Activated T-helper 1 cell treated with anti-CD3 and anti-CD28 coated beads, Interleukin-12 subunit alpha, Interleukin-12 subunit beta, Interleukin-2, Interleukin-4 antibody, amounts not matched to agents 30 ng/mL and 10 ng/mL and 1 ng/mL, durations not matched to agents 14 hours and 24 hours and 36 hours (primary cell): ENCODE measurements around the gene FUT7. TPM values are rescaled to one million over a fixed set of nuclear protein-coding genes. Genes with fewer than 3 reads are reported as not detected.

ENCODE experiments used
- DNase-seq: peaks from one replicate; pipeline ENCODE4 v3.0.0; 2021; ENCODE audit warnings: low spot score
- H3K27ac Mint-ChIP-seq: one replicate; pipeline ENCODE4 v1.8.0; 2021; ENCODE audit warnings: mild to moderate bottlenecking, mixed read lengths
- H3K27me3 Mint-ChIP-seq: one replicate; pipeline ENCODE4 v1.8.0; 2022; ENCODE audit warnings: mild to moderate bottlenecking, moderate library complexity, mixed read lengths; ENCODE audit not compliant: insufficient read depth
- H3K36me3 Mint-ChIP-seq: one replicate; pipeline ENCODE4 v1.8.0; 2021; ENCODE audit warnings: low read depth, mixed read lengths
- H3K4me1 Mint-ChIP-seq: one replicate; pipeline ENCODE4 v1.8.0; 2021; ENCODE audit warnings: low read depth, mixed read lengths
- H3K4me3 Mint-ChIP-seq: one replicate; pipeline ENCODE4 v1.8.0; 2021; ENCODE audit warnings: mild to moderate bottlenecking, moderate library complexity, mixed read lengths
- H3K9me3 Mint-ChIP-seq: one replicate; pipeline ENCODE4 v1.8.0; 2021; ENCODE audit warnings: mixed read lengths
- intact Hi-C: fragments of 100-400 bp; cut with micrococcal nuclease; formaldehyde crosslinking; loops from one replicate; pipeline ENCODE4 v1.15.1; 2024
- total RNA-seq: library from RNA; stranded (reverse); gene quantifications from 2 replicates; pipeline ENCODE4 v1.2.3, GENCODE V29; 2022

The FUT7 gene
- total RNA-seq, 1 donor from 2014 or later: 0.16 TPM

- Mint-ChIP-seq H3K4me3 (peak overlapping the region; percentile 80), H3K4me1 (peaks cover 30% of the 10 kb centered on the region), H3K36me3 (no peaks in the 10 kb centered on the region), H3K27ac (peak overlapping the region; percentile 67), H3K9me3 (no peaks in the 10 kb centered on the region), H3K27me3 (no peaks in the 10 kb centered on the region)
- peak; percentile 63 for DNase-seq
- intact Hi-C loops: loop anchor here (1.0 to 10.0 kb wide), 6 partner anchors 17 to 544 kb away; partner anchors contain the start of genes C8G, NPDC1, RNF208 and SEC16A
Observed at GRCh38 chr9:137029058-137029936, 2.6 kb downstream of the FUT7 start.

DNA sequence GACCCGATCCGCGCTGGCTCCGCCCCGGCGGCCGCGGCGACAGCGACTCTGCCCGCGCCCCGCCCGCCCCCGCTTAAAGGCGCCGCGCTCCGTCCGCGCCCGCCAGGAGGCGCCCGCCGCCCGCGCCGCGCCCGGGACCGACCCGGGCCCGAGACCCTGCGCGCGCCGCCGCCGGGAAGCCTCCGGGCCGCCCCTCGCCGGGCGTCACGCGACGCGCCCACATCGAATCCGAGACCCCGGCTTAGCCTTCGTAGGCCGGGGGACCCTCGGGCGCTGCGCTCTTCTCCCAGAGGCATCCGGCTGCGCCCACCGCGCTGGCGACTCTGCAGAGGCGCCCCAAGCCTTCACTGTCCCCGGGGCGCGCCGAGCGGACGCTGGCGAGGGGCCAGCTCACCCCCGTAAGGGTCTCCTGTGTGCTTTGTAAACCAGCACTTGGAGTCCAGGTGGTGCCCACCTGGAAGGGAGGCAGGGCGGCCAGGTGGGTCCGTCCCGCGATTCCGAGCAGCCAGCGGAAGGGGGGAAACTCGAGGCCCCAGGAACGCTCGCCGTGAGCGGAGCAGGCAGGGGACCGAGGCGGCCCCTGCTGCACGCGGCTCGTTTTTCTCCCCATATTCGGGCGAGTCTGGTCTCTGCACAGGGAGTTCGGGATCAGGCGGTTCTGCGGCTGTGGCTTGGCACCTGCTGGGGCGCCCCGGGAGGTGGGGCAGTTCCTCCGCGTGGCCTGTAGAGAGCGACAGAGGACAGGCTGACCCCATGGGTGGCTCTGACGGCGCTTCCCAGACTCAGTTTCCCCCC, 3.4 kb downstream of the FUT7 start:
- peak; percentile 69 for DNase-seq
- peak overlapping the region; percentile 58 for H3K27ac Mint-ChIP-seq

DNA sequence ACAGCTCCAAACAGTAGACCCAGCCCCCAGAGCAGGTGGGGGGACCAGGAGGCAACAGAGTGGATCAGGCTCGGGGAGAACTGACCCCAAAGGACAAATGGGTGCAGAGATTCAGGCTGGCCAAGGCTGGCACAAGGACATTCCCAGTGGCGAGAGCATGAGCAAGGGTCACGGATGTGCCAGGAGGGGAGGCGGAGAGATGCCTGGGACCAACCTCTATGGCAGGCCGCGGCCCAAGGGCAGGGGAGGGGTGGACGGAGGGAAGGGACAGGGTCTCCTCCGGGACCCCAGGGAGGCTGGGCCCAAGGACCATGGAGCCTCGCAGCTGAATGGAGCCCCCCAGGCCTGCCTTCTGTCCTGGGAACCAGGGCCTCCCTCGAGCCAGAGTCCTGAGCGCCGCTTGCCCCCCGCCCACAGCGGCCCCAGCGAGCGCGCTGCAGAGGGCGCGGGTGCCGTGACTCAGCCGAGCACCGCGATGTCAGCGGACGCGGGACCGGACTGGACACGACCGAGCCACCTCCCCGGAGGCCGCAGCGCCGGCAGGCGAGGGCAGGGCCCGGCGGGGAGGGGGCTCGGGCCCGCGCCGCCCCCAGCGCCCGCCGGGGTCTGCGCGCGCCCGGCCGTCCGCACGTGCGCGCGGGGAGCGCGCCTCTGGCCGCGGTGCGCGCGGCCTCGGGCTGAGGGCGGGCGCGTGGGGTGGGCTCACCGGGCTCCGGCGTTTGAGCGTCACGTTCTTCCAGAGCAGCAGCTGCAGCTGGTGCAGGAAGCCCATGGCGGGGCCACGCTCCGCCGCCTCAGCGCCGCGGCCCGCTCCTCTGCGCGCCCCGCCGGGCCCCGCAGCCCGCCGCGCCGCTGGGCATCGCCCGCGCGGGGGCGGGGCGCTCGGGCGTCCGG, 4.3 kb downstream of the FUT7 start, which contains the start of gene ABCA2:
ABCA2 (minus strand) TSS at position 869 of the 894 bp plus-strand sequence; CDS start at position 772, 97 bp downstream.
- H3K36me3 Mint-ChIP-seq: no peaks in the 10 kb centered on the region
- peaks cover 18% of the 10 kb centered on the region for H3K4me1 Mint-ChIP-seq
- no peaks in the 10 kb centered on the region for H3K9me3 Mint-ChIP-seq
- H3K27me3 Mint-ChIP-seq: no peaks in the 10 kb centered on the region
- intact Hi-C loops: loop anchor here (2.0 to 10.0 kb wide), 5 partner anchors 39 to 543 kb away; partner anchors contain the start of genes C8G, RNF208 and SEC16A
- peak within 1 kb of the TSS; percentile 83 for H3K4me3 Mint-ChIP-seq
- no peak for DNase-seq
- H3K27ac Mint-ChIP-seq: peak within 1 kb of the TSS; percentile 58

More for the DNA sequence above, 3.4 kb downstream of the FUT7 start:
- Mint-ChIP-seq H3K27me3 (no peaks in the 10 kb centered on the region), H3K36me3 (no peaks in the 10 kb centered on the region), H3K4me1 (peaks cover 25% of the 10 kb centered on the region), H3K9me3 (no peaks in the 10 kb centered on the region), H3K4me3 (peak overlapping the region; percentile 80)
- intact Hi-C loops: loop anchor here (1.0 to 10.0 kb wide), 6 partner anchors 18 to 544 kb away; partner anchors contain the start of genes C8G, NPDC1, RNF208 and SEC16A

DNA sequence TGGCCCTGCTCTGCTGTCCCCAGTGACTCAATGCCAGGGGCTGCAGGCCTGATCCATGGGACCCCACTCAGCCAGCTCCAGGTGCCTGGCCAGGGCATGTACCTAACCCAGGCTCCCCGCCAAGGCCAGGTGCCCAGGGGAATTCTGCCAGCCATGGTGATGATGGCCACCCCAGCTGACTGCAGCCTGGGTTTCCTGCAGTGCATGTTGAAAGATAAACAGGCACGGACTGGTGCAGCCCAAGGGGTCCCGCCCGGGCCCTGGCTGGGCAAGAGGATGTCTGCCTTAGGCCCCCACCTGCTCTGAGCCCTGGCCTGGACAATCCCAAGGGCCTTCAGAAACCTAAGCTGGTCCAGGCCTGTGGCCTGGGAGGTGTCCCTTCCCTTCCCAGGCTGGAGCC, 5.1 kb downstream of the FUT7 start:
- intact Hi-C loops: loop anchor here (5.0 to 10.0 kb wide), 4 partner anchors 80 to 542 kb away; partner anchors contain the start of genes C8G, RNF208 and SEC16A
- Mint-ChIP-seq H3K9me3 (no peaks in the 10 kb centered on the region), H3K4me3 (peak overlapping the region; percentile 83)

DNA sequence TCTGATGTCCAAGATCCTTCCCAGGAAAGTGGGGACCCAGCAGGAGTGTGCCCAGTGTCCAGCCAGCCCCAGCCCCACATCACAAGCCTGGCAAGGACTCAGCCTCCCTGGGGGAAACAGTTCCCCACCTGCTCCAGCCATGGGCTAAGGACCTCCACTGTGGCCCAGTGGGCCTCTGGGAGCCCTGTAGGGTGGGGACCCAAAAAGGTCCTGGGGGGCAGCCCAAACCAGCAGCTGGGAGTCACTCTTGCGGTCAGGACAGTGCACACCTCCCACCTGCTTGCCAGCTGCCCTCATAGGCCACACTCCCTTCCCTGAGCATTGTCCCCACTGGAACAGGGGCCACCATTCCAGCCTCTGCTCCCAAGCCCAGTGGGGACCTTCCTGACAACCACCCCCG, 5.5 kb downstream of the FUT7 start:
- Mint-ChIP-seq H3K27me3 (no peaks in the 10 kb centered on the region), H3K4me3 (peak overlapping the region; percentile 83), H3K27ac (no peak overlapping the region), H3K9me3 (no peaks in the 10 kb centered on the region), H3K36me3 (no peaks in the 10 kb centered on the region), H3K4me1 (peaks cover 18% of the 10 kb centered on the region)
- intact Hi-C loops: loop anchor here (5.0 to 10.0 kb wide), 4 partner anchors 79 to 542 kb away; partner anchors contain the start of genes C8G, RNF208 and SEC16A
- DNase-seq: no peak

More for the DNA sequence above, 5.1 kb downstream of the FUT7 start:
- Mint-ChIP-seq H3K36me3 (no peaks in the 10 kb centered on the region), H3K27me3 (no peaks in the 10 kb centered on the region), H3K4me1 (peaks cover 18% of the 10 kb centered on the region), H3K27ac (no peak overlapping the region)
- no peak for DNase-seq

GRCh38 chr9:137025517-137025966, 6.3 kb downstream of the FUT7 start:
- peaks cover 14% of the 10 kb centered on the region for H3K4me1 Mint-ChIP-seq
- H3K27ac Mint-ChIP-seq: no peak overlapping the region
- H3K4me3 Mint-ChIP-seq: no peak overlapping the region
- no peaks in the 10 kb centered on the region for H3K9me3 Mint-ChIP-seq
- H3K36me3 Mint-ChIP-seq: no peaks in the 10 kb centered on the region
- DNase-seq: no peak
- H3K27me3 Mint-ChIP-seq: no peaks in the 10 kb centered on the region
- intact Hi-C loops: loop anchor here (5.0 to 10.0 kb wide), 4 partner anchors 78 to 541 kb away; partner anchors contain the start of genes C8G, RNF208 and SEC16A

DNA sequence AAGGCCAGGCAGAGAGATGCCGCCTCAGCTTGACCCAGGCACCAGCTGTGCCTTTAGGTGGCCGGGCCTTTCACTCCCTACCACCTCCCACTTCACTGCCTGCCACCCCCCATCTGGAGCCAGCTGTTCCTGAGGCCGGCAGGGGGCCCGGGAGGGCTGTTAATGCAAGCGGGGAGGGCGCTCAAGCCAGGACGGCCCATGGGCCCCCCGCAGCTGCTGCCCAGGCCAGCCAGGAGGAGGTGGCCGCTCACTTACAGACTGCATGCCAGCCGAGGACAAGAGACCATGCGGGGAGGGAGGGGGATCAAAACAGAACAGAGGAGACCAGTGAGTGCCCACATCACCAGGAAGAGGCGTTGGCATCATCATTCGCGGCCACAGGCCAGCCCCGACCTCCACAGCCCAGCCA, 8.3 kb downstream of the FUT7 start:
- H3K4me1 Mint-ChIP-seq: no peaks in the 10 kb centered on the region
- intact Hi-C loops: loop anchor here (5.0 to 10.0 kb wide), 3 partner anchors 131 to 539 kb away; partner anchors contain the start of gene SEC16A

DNA sequence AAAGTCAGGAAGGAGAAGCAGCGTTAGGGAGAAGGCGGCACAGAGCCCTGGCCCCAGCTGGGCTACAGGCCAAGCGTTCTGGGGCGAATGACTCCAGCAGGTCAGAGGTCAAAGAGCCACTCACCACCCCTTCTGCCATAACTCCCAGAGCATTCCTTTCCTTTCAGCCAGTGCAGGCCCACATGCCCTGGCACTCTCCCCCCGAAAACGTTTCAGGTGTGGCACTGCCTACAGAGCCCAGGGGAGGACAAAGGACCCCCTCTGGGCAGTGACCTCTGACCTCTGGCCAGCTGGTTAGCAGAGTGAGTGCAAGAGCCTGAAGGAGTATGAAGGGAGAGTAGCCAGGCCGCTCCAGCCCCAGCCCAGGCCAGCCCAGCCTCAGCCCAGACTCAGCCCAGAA, 8.7 kb downstream of the FUT7 start:
- DNase-seq: no peak
- Mint-ChIP-seq H3K27me3 (no peaks in the 10 kb centered on the region), H3K36me3 (no peaks in the 10 kb centered on the region), H3K4me1 (no peaks in the 10 kb centered on the region), H3K4me3 (no peak overlapping the region), H3K9me3 (no peaks in the 10 kb centered on the region), H3K27ac (no peak overlapping the region)
- intact Hi-C loops: loop anchor here (5.0 to 10.0 kb wide), 3 partner anchors 132 to 538 kb away; partner anchors contain the start of gene SEC16A

More for the DNA sequence above, 8.3 kb downstream of the FUT7 start:
- DNase-seq: no peak
- Mint-ChIP-seq H3K9me3 (no peaks in the 10 kb centered on the region), H3K36me3 (no peaks in the 10 kb centered on the region), H3K27me3 (no peaks in the 10 kb centered on the region), H3K27ac (no peak overlapping the region), H3K4me3 (no peak overlapping the region)

GRCh38 chr9:137022662-137023008, 9.3 kb downstream of the FUT7 start:
- Mint-ChIP-seq H3K9me3 (no peaks in the 10 kb centered on the region), H3K36me3 (no peaks in the 10 kb centered on the region)

DNA sequence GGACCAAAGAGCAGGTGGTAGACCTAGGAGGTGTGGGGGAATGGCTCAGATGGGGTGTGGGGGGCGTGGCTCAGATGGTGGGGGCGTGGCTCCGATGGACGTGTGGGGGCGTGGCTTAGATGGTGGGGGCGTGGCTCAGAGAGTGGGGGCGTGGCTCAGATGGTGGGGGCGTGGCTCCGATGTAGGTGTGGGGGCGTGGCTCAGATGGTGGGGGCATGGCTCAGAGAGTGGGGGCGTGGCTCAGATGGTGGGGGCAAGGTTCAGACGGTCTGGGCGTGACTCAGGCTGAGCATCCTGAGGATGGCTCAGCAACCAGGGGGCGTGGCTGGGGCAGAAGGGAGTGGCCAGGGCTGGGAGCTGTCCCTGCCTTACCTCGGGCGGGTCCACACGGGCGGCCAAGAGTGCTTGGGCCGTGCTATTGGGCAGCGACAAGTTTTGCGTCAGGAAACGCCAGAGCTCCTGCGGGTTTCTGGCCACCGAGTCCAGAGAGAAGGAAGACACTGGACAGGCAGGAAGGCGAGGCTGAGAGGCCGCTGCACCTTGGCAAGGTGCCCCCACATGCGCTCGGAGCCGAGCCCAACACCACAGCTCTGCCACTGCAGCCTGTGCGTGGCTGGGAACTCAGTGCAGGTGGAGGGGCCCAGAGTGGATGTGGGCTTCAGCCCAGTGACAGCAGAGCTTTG, 9.8 kb downstream of the FUT7 start:
- intact Hi-C loops: loop anchor here (1.0 to 10.0 kb wide), 7 partner anchors 30 to 537 kb away; partner anchors contain the start of genes EDF1, PAXX, SEC16A and TMEM141
- H3K27ac Mint-ChIP-seq: peak overlapping the region; percentile 29
- H3K27me3 Mint-ChIP-seq: no peaks in the 10 kb centered on the region

More at GRCh38 chr9:137022662-137023008, 9.3 kb downstream of the FUT7 start:
- Mint-ChIP-seq H3K4me1 (no peaks in the 10 kb centered on the region), H3K27ac (no peak overlapping the region), H3K27me3 (no peaks in the 10 kb centered on the region), H3K4me3 (no peak overlapping the region)
- intact Hi-C loops: loop anchor here (1.0 to 10.0 kb wide), 7 partner anchors 30 to 538 kb away; partner anchors contain the start of genes EDF1, PAXX, SEC16A and TMEM141
- DNase-seq: no peak

DNA sequence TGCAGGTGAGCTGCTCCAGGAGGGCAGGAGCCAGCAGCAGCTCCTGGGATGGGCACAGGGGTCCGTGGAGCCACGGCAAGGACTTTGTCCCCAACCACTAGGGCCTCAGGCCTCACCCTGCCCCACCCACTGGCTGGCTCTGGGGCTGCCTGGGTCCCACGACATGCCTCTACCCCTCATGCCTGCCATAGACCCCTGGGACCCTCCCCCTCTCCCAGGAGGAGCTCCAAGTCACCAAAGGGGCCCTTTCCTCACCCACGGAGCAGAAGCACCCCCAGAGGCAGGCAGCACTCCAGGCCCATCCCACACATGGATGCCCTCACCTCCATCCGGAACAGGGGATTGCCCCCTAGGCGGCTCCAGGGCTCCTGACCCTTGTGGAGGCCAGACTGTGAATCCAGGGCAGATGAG, 10.3 kb downstream of the FUT7 start:
- Mint-ChIP-seq H3K4me3 (no peak overlapping the region), H3K27me3 (no peaks in the 10 kb centered on the region), H3K27ac (peak overlapping the region; percentile 29), H3K4me1 (no peaks in the 10 kb centered on the region), H3K9me3 (no peaks in the 10 kb centered on the region), H3K36me3 (no peaks in the 10 kb centered on the region)
- DNase-seq: no peak
- intact Hi-C loops: loop anchor here (5.0 to 10.0 kb wide), 3 partner anchors 133 to 537 kb away; partner anchors contain the start of gene SEC16A

More for the DNA sequence above, 9.8 kb downstream of the FUT7 start:
- H3K4me1 Mint-ChIP-seq: no peaks in the 10 kb centered on the region
- peak; percentile 64 for DNase-seq
- H3K36me3 Mint-ChIP-seq: no peaks in the 10 kb centered on the region
- H3K9me3 Mint-ChIP-seq: no peaks in the 10 kb centered on the region
- H3K4me3 Mint-ChIP-seq: no peak overlapping the region
